ENCODE measurements around the gene P3H4.

Gene P3H4

DNA sequence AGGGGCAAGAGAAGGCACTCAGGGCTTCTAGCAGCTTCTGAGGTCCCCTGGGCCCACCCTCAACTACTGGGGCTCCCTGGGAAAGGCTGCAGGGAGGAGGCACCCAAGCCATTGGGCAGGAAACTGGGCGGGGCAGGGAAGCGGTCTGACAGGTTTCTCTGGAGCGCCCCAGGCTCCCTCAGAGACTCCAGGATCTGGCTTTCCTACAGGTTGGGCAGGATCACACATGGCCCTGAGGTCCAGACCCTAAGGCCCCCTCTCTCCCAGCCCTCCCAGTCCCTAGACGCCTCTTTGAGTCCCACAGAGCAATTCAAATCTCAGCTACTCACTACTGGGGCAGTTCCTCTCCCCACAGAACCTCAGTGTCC lies 39.5 kb downstream of the P3H4 start:
- Histone ChIP-seq H3K9ac (ENCODE audit: low read length) (no peak overlapping the region), H2AFZ (ENCODE audit: low read depth, low read length) (no peak overlapping the region), H3K9me3 (ENCODE audit: insufficient read depth, low read length) (no peaks in the 10 kb centered on the region), H3K4me1 (ENCODE audit: low read length) (no peaks in the 10 kb centered on the region), H4K20me1 (ENCODE audit: insufficient read depth, low read length) (no peaks in the 10 kb centered on the region), H3K27me3 (ENCODE audit: low read depth, low read length) (peaks cover 6% of the 10 kb centered on the region; the same call in 1 of the 2 replicates), H3K4me2 (ENCODE audit: low read length) (no peak overlapping the region), H3K4me3 (ENCODE audit: low read length) (no peak overlapping the region), H3K27ac (ENCODE audit: low read length) (no peak overlapping the region), H3K36me3 (replicated peaks; ENCODE audit: low read depth, low read length) (no peaks in the 10 kb centered on the region), H3K79me2 (ENCODE audit: low read length) (no peaks in the 10 kb centered on the region)
- no peak for TF ChIP-seq EZH2phosphoT487 (IDR thresholded peaks at IDR 0.05; ENCODE audit: low read depth)
- TF ChIP-seq CTCF (IDR thresholded peaks at IDR 0.05; ENCODE audit: low read depth, low read length): no peak

DNA sequence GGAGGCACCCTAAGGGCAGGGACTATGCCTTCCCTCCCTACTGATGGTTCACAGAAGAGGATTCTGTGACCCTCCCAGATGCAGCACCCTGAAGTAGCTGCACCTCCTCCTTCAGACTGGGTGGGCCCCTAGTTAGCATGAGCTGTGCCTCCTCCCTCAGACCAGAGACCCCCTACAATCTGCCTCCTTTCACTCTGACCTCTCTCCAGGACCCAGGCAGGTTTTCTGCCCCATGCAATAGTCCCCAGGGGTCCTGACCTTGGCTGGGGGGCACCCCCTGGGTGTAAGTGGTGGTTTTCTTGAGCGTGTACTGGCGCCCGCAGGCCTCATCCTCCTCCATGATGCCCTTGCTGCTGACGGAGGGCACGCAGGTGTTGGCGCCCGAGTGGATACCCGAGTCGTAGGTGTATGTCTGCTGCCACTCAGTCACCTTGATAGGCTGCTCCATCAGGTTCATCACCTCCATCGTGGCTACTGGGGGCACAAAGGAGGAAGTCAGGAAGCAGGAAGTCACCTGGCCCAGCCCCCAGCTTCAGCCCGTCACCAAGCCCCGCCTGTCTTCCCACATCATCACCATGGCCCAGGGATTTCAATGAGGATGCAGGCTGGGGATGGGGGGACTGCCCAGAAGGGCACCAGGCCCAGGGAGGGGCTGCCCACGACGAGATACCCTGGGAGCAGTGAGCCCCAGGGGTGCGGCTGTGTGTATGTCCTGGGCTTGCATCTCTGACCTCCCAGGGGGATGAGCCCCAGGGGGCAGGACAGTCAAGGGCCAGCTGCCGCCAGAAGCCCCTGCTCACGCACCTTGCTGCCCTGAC lies 40.2 kb downstream of the P3H4 start:
- Histone ChIP-seq H3K4me1 (ENCODE audit: low read length) (no peaks in the 10 kb centered on the region), H3K9me3 (ENCODE audit: insufficient read depth, low read length) (no peaks in the 10 kb centered on the region), H3K4me3 (ENCODE audit: low read length) (no peak overlapping the region), H3K9ac (ENCODE audit: low read length) (no peak overlapping the region), H3K27me3 (ENCODE audit: low read depth, low read length) (peaks cover 6% of the 10 kb centered on the region; the same call in 1 of the 2 replicates), H3K27ac (ENCODE audit: low read length) (no peak overlapping the region), H4K20me1 (ENCODE audit: insufficient read depth, low read length) (no peaks in the 10 kb centered on the region), H3K4me2 (ENCODE audit: low read length) (no peak overlapping the region), H3K36me3 (replicated peaks; ENCODE audit: low read depth, low read length) (no peaks in the 10 kb centered on the region), H2AFZ (ENCODE audit: low read depth, low read length) (no peak overlapping the region), H3K79me2 (ENCODE audit: low read length) (no peaks in the 10 kb centered on the region)
- TF ChIP-seq EZH2phosphoT487 (IDR thresholded peaks at IDR 0.05; ENCODE audit: low read depth): no peak
- TF ChIP-seq CTCF (IDR thresholded peaks at IDR 0.05; ENCODE audit: low read depth, low read length): no peak

- H2AFZ ChIP-seq (ENCODE audit: low read depth, low read length): no peak overlapping the region
- no peaks in the 10 kb centered on the region for H3K9me3 ChIP-seq (ENCODE audit: insufficient read depth, low read length)
- H3K27me3 ChIP-seq (ENCODE audit: low read depth, low read length): no peaks in the 10 kb centered on the region
- no peak overlapping the region for H3K4me2 ChIP-seq (ENCODE audit: low read length)
- no peak overlapping the region for H3K27ac ChIP-seq (ENCODE audit: low read length)
- no peaks in the 10 kb centered on the region for H3K4me1 ChIP-seq (ENCODE audit: low read length)
- no peak for TF ChIP-seq EZH2phosphoT487 (IDR thresholded peaks at IDR 0.05; ENCODE audit: low read depth)
- TF ChIP-seq CTCF (IDR thresholded peaks at IDR 0.05; ENCODE audit: low read depth, low read length): no peak
- no peaks in the 10 kb centered on the region for H3K79me2 ChIP-seq (ENCODE audit: low read length)
- no peaks in the 10 kb centered on the region for H3K36me3 ChIP-seq (replicated peaks; ENCODE audit: low read depth, low read length)
- no peak overlapping the region for H3K4me3 ChIP-seq (ENCODE audit: low read length)
- no peaks in the 10 kb centered on the region for H4K20me1 ChIP-seq (ENCODE audit: insufficient read depth, low read length)
- no peak overlapping the region for H3K9ac ChIP-seq (ENCODE audit: low read length)
Measured at GRCh38 chr17:41769985-41770384, 41.8 kb downstream of the P3H4 start.

DNA sequence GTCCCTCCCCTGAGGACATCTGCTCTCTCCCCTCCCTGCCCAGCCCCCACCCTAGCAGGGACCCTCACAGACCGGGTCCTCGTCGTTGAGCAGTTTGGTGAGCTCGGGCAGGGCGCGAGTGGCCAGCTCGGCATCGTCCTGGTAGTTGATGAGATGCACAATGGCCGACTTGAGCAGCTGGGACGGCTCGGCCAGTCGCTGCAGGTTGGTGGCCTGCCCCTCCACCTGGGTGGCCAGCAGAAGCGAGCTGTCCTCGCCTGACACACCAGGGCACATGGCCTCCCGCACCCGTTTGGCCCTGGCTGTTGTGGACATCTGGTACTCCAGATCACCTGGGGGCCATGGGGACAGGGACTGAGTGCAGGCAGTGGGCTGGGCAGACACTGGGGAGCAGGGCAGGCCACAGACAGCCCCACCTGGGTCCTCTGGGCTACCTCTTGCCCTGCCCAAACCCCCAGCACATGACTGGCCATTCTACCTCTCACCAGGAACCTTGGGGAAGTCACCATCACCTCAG lies 42.3 kb downstream of the P3H4 start:
- no peak overlapping the region for H2AFZ ChIP-seq (ENCODE audit: low read depth, low read length)
- H3K27me3 ChIP-seq (ENCODE audit: low read depth, low read length): no peaks in the 10 kb centered on the region
- H3K4me3 ChIP-seq (ENCODE audit: low read length): no peak overlapping the region
- H3K79me2 ChIP-seq (ENCODE audit: low read length): no peaks in the 10 kb centered on the region
- H3K9ac ChIP-seq (ENCODE audit: low read length): no peak overlapping the region
- TF ChIP-seq EZH2phosphoT487 (IDR thresholded peaks at IDR 0.05; ENCODE audit: low read depth) (no peak), CTCF (IDR thresholded peaks at IDR 0.05; ENCODE audit: low read depth, low read length) (no peak)
- H3K4me2 ChIP-seq (ENCODE audit: low read length): no peak overlapping the region
- H3K9me3 ChIP-seq (ENCODE audit: insufficient read depth, low read length): no peaks in the 10 kb centered on the region
- no peaks in the 10 kb centered on the region for H3K36me3 ChIP-seq (replicated peaks; ENCODE audit: low read depth, low read length)
- H4K20me1 ChIP-seq (ENCODE audit: insufficient read depth, low read length): no peaks in the 10 kb centered on the region
- no peaks in the 10 kb centered on the region for H3K4me1 ChIP-seq (ENCODE audit: low read length)
- H3K27ac ChIP-seq (ENCODE audit: low read length): no peak overlapping the region

Measured in OCI-LY3 (cell line).